ENCODE measurements around the gene AOPEP. TPM values are rescaled to one million over a fixed set of nuclear protein-coding genes. Genes with fewer than 3 reads are reported as not detected.

AOPEP gene
- total RNA-seq, 1 experiment from 2014 or later = 36.4 TPM

- no peak for TF ChIP-seq SIN3A (IDR thresholded peaks at IDR 0.05; ENCODE audit: borderline replicate concordance, insufficient read depth, low read depth, low read length)
- TF ChIP-seq, protein P1, sequence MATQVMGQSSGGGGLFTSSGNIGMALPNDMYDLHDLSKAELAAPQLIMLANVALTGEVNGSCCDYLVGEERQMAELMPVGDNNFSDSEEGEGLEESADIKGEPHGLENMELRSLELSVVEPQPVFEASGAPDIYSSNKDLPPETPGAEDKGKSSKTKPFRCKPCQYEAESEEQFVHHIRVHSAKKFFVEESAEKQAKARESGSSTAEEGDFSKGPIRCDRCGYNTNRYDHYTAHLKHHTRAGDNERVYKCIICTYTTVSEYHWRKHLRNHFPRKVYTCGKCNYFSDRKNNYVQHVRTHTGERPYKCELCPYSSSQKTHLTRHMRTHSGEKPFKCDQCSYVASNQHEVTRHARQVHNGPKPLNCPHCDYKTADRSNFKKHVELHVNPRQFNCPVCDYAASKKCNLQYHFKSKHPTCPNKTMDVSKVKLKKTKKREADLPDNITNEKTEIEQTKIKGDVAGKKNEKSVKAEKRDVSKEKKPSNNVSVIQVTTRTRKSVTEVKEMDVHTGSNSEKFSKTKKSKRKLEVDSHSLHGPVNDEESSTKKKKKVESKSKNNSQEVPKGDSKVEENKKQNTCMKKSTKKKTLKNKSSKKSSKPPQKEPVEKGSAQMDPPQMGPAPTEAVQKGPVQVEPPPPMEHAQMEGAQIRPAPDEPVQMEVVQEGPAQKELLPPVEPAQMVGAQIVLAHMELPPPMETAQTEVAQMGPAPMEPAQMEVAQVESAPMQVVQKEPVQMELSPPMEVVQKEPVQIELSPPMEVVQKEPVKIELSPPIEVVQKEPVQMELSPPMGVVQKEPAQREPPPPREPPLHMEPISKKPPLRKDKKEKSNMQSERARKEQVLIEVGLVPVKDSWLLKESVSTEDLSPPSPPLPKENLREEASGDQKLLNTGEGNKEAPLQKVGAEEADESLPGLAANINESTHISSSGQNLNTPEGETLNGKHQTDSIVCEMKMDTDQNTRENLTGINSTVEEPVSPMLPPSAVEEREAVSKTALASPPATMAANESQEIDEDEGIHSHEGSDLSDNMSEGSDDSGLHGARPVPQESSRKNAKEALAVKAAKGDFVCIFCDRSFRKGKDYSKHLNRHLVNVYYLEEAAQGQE (IDR thresholded peaks at IDR 0.05; ENCODE audit: insufficient read depth in 1 of 2, low read depth in 2 of 2, low read length in 1 of 2) = no peak
- TF ChIP-seq, protein P2, sequence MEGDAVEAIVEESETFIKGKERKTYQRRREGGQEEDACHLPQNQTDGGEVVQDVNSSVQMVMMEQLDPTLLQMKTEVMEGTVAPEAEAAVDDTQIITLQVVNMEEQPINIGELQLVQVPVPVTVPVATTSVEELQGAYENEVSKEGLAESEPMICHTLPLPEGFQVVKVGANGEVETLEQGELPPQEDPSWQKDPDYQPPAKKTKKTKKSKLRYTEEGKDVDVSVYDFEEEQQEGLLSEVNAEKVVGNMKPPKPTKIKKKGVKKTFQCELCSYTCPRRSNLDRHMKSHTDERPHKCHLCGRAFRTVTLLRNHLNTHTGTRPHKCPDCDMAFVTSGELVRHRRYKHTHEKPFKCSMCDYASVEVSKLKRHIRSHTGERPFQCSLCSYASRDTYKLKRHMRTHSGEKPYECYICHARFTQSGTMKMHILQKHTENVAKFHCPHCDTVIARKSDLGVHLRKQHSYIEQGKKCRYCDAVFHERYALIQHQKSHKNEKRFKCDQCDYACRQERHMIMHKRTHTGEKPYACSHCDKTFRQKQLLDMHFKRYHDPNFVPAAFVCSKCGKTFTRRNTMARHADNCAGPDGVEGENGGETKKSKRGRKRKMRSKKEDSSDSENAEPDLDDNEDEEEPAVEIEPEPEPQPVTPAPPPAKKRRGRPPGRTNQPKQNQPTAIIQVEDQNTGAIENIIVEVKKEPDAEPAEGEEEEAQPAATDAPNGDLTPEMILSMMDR (IDR thresholded peaks at IDR 0.05) = no peak
- no peak for TF ChIP-seq TCF7L2 (IDR thresholded peaks at IDR 0.05; ENCODE audit: low read depth, low read length)
- TF ChIP-seq POLR2AphosphoS5 (IDR thresholded peaks at IDR 0.05; ENCODE audit: low read depth, low read length) = no peak
- intact Hi-C loops (cut with micrococcal nuclease; ENCODE audit: unreplicated experiment) = loop anchor here (10.0 kb wide), 2 partner anchors 102 to 258 kb away; no protein-coding TSS in a partner anchor
- Histone ChIP-seq H3K27ac (ENCODE audit: low read length) (peak overlapping the region; percentile 57; the same call in 1 of the 2 replicates), H3K4me1 (ENCODE audit: control insufficient read depth, insufficient read depth, low read length) (peaks cover 17% of the 10 kb centered on the region), H3K4me3 (ENCODE audit: low read depth in 2 of 2, low read length in 2 of 2) (no peak overlapping the region), H3K36me3 (ENCODE audit: control insufficient read depth, insufficient read depth, low read length) (no peaks in the 10 kb centered on the region), H3K9me3 (ENCODE audit: control insufficient read depth, insufficient read depth, low read depth, low read length) (no peaks in the 10 kb centered on the region), H3K27me3 (ENCODE audit: control insufficient read depth, insufficient read depth, low read length) (no peaks in the 10 kb centered on the region)
- CTCF ChIA-PET = no interaction called here
- DNase-seq (ENCODE audit: low read depth, low spot score) (no peak), ATAC-seq (no peak)
- in situ Hi-C loops (cut with HindIII; ENCODE audit: low pct_unique_long_range_greater_than_20kb, low sequenced_read_pairs) = no loop called here
- POLR2A ChIA-PET = no interaction called here
- no TSS peak for BruUV-seq (replicated peaks)
Observed at GRCh38 chr9:94787266-94787665, 60.8 kb downstream of the AOPEP start.

GRCh38 chr9:94788570-94789105, 62.1 kb downstream of the AOPEP start:
- H3K4me3 ChIP-seq (ENCODE audit: low read depth in 2 of 2, low read length in 2 of 2) = no peak overlapping the region
- no TSS peak for BruUV-seq (replicated peaks)
- intact Hi-C loops (cut with micrococcal nuclease; ENCODE audit: unreplicated experiment) = loop anchor here (10.0 kb wide), 2 partner anchors 104 to 256 kb away; no protein-coding TSS in a partner anchor
- peaks cover 4% of the 10 kb centered on the region for H3K4me1 ChIP-seq (ENCODE audit: control insufficient read depth, insufficient read depth, low read length)
- peak overlapping the region; percentile 51; the same call in 1 of the 2 replicates for H3K27ac ChIP-seq (ENCODE audit: low read length)
- no peaks in the 10 kb centered on the region for H3K36me3 ChIP-seq (ENCODE audit: control insufficient read depth, insufficient read depth, low read length)
- in situ Hi-C loops (cut with HindIII; ENCODE audit: low pct_unique_long_range_greater_than_20kb, low sequenced_read_pairs) = no loop called here
- POLR2A ChIA-PET = no interaction called here
- no peaks in the 10 kb centered on the region for H3K9me3 ChIP-seq (ENCODE audit: control insufficient read depth, insufficient read depth, low read depth, low read length)
- CTCF ChIA-PET = no interaction called here
- DNase-seq (ENCODE audit: low read depth, low spot score) (no peak), ATAC-seq (no peak)
- TF ChIP-seq, protein P1 (IDR thresholded peaks at IDR 0.05; ENCODE audit: insufficient read depth in 1 of 2, low read depth in 2 of 2, low read length in 1 of 2) = no peak
- no peaks in the 10 kb centered on the region for H3K27me3 ChIP-seq (ENCODE audit: control insufficient read depth, insufficient read depth, low read length)

Data from Panc1 (cell line).